ENCODE measurements around the gene PLA2G4B.

Gene PLA2G4B

DNA sequence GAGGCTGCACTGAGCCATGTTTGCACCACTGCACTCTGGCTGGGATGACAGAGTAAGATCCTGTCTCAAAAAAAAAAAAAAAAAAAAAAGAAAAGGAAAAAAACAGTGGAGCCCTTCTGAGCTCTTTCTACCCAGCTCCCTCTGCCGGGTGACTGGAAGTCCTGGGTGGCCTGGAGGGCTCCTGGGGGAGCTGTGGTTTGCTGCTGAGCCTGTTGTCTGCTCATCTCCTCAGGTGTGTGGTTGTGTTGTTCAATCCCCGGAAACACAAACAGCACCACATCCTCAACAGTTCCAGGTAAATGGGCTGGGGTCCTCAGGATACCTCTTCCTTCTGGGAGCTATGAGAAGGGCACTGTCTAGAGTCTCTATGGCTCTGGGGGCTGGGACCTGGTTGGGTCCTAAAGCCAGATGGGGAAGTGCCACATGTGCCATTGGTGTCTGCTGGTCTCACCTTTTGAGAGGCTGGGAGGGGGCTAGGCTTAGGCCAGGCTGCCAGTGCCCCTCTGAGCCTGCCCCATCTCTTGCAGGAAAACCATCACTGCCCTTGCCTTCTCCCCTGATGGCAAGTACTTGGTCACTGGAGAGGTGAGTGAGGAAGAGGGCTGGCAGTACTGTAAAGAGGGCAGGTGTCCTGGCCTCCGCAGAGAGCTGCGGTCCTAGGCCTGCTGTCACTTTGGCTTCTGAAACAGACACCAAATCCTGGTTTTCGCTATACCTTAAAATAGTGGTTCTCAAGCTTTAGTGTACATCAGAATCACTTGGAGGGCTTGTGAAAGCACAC lies 27.8 kb upstream of the PLA2G4B start:
- no peaks in the 10 kb centered on the region for H3K27me3 ChIP-seq (ENCODE audit: control insufficient read depth, insufficient read depth, low read length)

DNA sequence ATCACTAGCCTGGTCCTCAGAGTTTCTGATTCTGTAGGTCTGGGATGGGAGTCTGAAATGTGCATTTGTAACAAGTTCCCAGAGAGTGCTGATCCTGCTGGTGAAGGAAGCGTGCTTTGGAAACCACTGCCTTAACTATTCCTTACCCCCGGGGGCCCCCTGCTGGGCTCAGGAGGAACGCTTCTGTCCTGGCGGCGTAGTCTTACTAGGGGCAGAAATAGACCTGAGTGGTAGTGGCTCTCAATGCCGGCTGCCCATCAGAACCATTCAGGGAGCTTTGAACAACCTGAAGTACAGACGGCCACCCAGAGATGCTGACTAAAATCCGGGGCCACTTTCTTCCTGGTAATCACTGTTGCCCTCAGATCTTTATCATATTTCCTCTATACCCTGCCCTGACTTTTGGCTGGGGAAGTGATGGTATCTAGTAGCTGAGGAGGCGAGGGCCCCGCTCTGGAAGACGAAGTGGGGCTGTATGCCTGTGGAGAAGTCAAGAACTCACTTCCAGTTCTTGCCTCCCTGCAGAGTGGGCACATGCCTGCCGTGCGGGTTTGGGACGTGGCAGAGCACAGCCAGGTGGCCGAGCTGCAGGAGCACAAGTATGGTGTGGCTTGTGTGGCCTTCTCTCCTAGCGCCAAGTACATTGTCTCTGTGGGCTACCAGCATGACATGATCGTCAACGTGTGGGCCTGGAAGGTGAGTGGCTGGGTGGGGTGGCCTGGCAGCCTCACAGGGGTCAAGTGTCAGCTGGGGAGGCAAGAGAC lies 27.0 kb upstream of the PLA2G4B start:
- no peaks in the 10 kb centered on the region for H3K4me1 ChIP-seq (ENCODE audit: control insufficient read depth, insufficient read depth, low read length)
- no peak overlapping the region for H3K4me3 ChIP-seq (ENCODE audit: low read depth, low read length)
- H3K9me3 ChIP-seq (ENCODE audit: control insufficient read depth, insufficient read depth, low read length), result no peaks in the 10 kb centered on the region
- H3K36me3 ChIP-seq (ENCODE audit: control insufficient read depth, insufficient read depth, low read length), result peaks cover 3% of the 10 kb centered on the region
- H3K9ac ChIP-seq (ENCODE audit: low read depth, low read length), result no peak overlapping the region
- H3K27me3 ChIP-seq (ENCODE audit: control insufficient read depth, insufficient read depth, low read length), result no peaks in the 10 kb centered on the region

More for the DNA sequence above, 27.8 kb upstream of the PLA2G4B start:
- Histone ChIP-seq H3K4me1 (ENCODE audit: control insufficient read depth, insufficient read depth, low read length) (peaks cover 2% of the 10 kb centered on the region), H3K9me3 (ENCODE audit: control insufficient read depth, insufficient read depth, low read length) (no peaks in the 10 kb centered on the region), H3K9ac (ENCODE audit: low read depth, low read length) (no peak overlapping the region), H3K36me3 (ENCODE audit: control insufficient read depth, insufficient read depth, low read length) (peaks cover 3% of the 10 kb centered on the region), H3K4me3 (ENCODE audit: low read depth, low read length) (no peak overlapping the region)

DNA sequence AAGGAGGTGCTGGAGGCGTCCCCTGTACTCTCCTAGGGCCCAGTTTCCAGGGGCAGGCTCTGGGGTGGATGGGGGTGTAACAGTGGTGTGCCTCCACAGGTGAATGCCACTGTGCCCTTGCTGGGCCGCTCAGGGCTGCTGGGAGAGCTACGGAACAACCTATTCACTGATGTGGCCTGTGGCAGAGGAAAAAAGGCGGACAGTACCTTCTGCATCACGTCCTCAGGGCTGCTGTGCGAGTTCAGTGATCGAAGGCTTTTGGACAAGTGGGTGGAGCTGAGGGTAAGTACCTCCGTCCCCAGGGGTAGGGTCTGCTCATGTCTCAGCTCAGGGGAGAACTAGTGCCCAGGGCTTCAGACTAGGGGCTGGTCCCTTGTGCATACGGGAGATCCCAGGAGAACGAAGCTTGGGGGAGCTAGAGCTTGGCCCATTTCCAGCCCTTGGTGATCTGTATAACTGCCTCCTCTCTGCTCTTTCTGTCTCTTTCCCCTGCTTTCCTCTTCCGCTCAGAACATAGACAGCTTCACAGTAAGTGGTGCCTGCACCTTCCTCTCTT lies 25.7 kb upstream of the PLA2G4B start:
- no peak overlapping the region for H3K4me3 ChIP-seq (ENCODE audit: low read depth, low read length)
- no peaks in the 10 kb centered on the region for H3K27me3 ChIP-seq (ENCODE audit: control insufficient read depth, insufficient read depth, low read length)
- no peaks in the 10 kb centered on the region for H3K9me3 ChIP-seq (ENCODE audit: control insufficient read depth, insufficient read depth, low read length)
- H3K9ac ChIP-seq (ENCODE audit: low read depth, low read length), result no peak overlapping the region
- H3K4me1 ChIP-seq (ENCODE audit: control insufficient read depth, insufficient read depth, low read length), result no peaks in the 10 kb centered on the region
- peaks cover 6% of the 10 kb centered on the region for H3K36me3 ChIP-seq (ENCODE audit: control insufficient read depth, insufficient read depth, low read length)

DNA sequence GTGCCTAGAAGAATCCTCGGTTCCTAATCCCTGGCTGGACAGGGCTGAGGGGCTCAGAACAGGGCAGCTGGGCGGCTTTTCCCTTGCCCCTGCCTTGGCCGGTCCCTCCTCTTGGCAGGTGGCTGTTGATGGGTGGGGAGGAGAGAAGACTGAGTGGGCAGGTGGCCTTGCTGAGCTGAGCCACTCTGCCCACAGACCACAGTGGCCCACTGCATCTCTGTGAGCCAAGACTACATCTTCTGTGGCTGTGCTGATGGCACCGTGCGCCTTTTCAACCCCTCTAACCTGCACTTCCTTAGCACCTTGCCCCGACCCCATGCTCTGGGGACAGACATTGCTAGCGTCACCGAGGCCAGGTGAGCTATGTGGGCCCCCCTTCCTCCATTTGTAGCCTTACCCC lies 25.2 kb upstream of the PLA2G4B start:
- H3K36me3 ChIP-seq (ENCODE audit: control insufficient read depth, insufficient read depth, low read length), result peaks cover 7% of the 10 kb centered on the region

DNA sequence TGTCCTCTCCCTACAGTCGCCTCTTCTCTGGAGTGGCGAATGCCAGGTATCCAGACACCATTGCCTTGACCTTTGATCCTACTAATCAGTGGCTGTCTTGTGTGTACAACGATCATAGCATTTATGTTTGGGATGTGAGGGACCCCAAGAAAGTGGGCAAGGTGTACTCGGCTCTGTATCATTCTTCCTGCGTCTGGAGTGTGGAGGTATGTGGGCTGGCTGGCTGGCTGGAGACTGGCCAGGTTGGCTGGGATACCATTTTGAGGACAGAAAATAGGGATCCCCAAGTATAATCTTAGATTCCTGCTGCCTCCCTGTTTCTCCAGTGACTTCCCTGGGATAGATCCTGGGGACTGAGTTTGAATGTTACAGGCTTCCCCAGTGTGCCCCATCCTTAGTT lies 24.1 kb upstream of the PLA2G4B start:
- no peaks in the 10 kb centered on the region for H3K9me3 ChIP-seq (ENCODE audit: control insufficient read depth, insufficient read depth, low read length)
- H3K4me3 ChIP-seq (ENCODE audit: low read depth, low read length), result no peak overlapping the region
- no peaks in the 10 kb centered on the region for H3K4me1 ChIP-seq (ENCODE audit: control insufficient read depth, insufficient read depth, low read length)
- peaks cover 11% of the 10 kb centered on the region for H3K36me3 ChIP-seq (ENCODE audit: control insufficient read depth, insufficient read depth, low read length)
- H3K27me3 ChIP-seq (ENCODE audit: control insufficient read depth, insufficient read depth, low read length), result no peaks in the 10 kb centered on the region
- no peak overlapping the region for H3K9ac ChIP-seq (ENCODE audit: low read depth, low read length)

More for the DNA sequence above, 25.2 kb upstream of the PLA2G4B start:
- Histone ChIP-seq H3K9ac (ENCODE audit: low read depth, low read length) (no peak overlapping the region), H3K4me1 (ENCODE audit: control insufficient read depth, insufficient read depth, low read length) (no peaks in the 10 kb centered on the region), H3K27me3 (ENCODE audit: control insufficient read depth, insufficient read depth, low read length) (no peaks in the 10 kb centered on the region), H3K9me3 (ENCODE audit: control insufficient read depth, insufficient read depth, low read length) (no peaks in the 10 kb centered on the region), H3K4me3 (ENCODE audit: low read depth, low read length) (no peak overlapping the region)

DNA sequence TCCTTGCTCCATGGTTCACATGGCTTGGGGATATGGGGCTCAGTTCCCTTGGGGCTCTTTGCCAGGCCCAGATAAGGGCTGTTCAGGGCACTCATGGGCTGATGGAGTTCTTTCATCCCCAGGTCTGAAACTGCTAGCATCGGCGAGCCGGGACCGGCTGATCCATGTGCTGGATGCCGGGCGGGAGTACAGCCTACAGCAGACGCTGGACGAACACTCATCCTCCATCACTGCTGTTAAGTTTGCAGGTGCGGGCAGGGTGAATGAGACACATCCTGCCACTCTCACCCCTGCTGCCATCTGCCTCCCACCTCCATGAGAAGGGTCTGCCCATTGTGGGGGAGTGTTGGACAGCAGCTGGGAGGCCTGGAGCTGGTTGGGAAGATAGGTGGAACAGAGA lies 21.9 kb upstream of the PLA2G4B start:
- Histone ChIP-seq H3K27me3 (ENCODE audit: control insufficient read depth, insufficient read depth, low read length) (no peaks in the 10 kb centered on the region), H3K4me3 (ENCODE audit: low read depth, low read length) (no peak overlapping the region), H3K4me1 (ENCODE audit: control insufficient read depth, insufficient read depth, low read length) (no peaks in the 10 kb centered on the region), H3K9ac (ENCODE audit: low read depth, low read length) (no peak overlapping the region), H3K9me3 (ENCODE audit: control insufficient read depth, insufficient read depth, low read length) (no peaks in the 10 kb centered on the region), H3K36me3 (ENCODE audit: control insufficient read depth, insufficient read depth, low read length) (peaks cover 14% of the 10 kb centered on the region)

DNA sequence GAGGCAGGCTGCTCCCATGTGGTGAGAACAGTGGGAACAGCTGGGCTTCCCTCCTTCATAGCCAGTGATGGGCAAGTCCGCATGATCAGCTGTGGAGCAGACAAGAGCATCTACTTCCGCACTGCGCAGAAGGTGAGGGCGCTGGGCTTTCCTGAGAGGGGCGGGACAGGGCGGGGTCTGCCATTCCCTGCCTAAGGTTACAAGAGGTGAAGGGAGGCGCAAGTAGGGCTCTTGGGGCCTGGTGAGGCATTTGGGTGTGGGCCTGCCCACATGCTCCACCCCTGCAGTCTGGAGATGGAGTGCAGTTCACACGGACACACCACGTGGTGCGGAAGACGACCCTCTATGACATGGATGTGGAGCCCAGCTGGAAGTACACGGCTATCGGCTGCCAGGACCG lies 21.3 kb upstream of the PLA2G4B start:
- Histone ChIP-seq H3K9ac (ENCODE audit: low read depth, low read length) (no peak overlapping the region), H3K9me3 (ENCODE audit: control insufficient read depth, insufficient read depth, low read length) (no peaks in the 10 kb centered on the region), H3K27me3 (ENCODE audit: control insufficient read depth, insufficient read depth, low read length) (no peaks in the 10 kb centered on the region), H3K4me3 (ENCODE audit: low read depth, low read length) (no peak overlapping the region), H3K4me1 (ENCODE audit: control insufficient read depth, insufficient read depth, low read length) (no peaks in the 10 kb centered on the region), H3K36me3 (ENCODE audit: control insufficient read depth, insufficient read depth, low read length) (peaks cover 14% of the 10 kb centered on the region)

DNA sequence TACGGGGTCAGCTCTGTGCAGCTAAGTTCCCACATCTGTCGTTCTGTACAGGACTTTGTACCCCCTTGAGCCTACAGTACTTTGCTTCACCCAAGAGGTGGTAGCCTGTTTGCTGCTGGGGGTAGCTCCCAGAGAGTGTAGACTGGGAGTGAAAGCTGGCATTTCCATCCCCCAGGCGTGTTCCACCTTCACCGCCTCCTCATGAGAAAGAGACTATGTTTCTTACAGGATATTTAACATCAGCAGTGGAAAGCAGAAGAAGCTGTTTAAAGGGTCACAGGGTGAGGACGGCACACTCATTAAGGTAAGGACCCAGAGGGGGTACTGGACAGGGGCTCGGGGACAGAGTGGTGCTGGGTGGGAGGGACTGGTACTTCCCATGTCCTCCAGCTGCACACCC lies 20.9 kb upstream of the PLA2G4B start:
- no peak overlapping the region for H3K9ac ChIP-seq (ENCODE audit: low read depth, low read length)
- H3K27me3 ChIP-seq (ENCODE audit: control insufficient read depth, insufficient read depth, low read length), result no peaks in the 10 kb centered on the region
- H3K4me3 ChIP-seq (ENCODE audit: low read depth, low read length), result no peak overlapping the region
- H3K36me3 ChIP-seq (ENCODE audit: control insufficient read depth, insufficient read depth, low read length), result peaks cover 15% of the 10 kb centered on the region
- H3K9me3 ChIP-seq (ENCODE audit: control insufficient read depth, insufficient read depth, low read length), result no peaks in the 10 kb centered on the region
- no peaks in the 10 kb centered on the region for H3K4me1 ChIP-seq (ENCODE audit: control insufficient read depth, insufficient read depth, low read length)

DNA sequence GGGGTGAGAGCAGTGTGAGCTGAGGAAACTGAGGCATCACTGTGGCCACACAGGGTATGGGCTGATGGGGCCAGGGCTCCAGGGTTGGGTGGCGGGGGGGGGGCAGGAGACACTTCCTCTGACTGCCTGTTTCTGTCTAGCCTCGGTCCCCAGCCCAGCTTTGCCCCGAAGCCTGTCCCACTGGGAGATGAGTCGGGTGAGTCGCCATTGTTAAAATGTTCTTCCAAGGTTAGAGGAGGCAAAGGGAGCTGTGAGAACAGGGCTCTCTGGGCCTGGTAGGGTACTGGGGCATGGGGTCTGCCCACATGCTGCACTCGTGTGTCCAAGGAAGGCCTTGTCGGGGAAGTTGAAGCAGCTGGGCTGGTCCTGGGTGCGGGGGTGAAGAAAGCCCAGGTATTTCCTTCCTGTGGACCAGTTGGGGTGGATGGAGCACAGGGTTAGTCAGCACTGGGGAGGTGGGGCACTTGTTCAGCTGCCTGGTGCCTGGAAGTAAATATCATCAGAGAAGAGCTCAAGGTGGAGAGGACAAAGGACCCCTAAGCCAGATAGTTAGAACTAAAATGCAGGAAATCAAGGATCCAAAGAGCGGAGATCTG lies 19.1 kb upstream of the PLA2G4B start:
- Histone ChIP-seq H3K9me3 (ENCODE audit: control insufficient read depth, insufficient read depth, low read length) (no peaks in the 10 kb centered on the region), H3K4me3 (ENCODE audit: low read depth, low read length) (no peak overlapping the region), H3K9ac (ENCODE audit: low read depth, low read length) (no peak overlapping the region), H3K27me3 (ENCODE audit: control insufficient read depth, insufficient read depth, low read length) (no peaks in the 10 kb centered on the region), H3K4me1 (ENCODE audit: control insufficient read depth, insufficient read depth, low read length) (no peaks in the 10 kb centered on the region), H3K36me3 (ENCODE audit: control insufficient read depth, insufficient read depth, low read length) (peaks cover 25% of the 10 kb centered on the region)

DNA sequence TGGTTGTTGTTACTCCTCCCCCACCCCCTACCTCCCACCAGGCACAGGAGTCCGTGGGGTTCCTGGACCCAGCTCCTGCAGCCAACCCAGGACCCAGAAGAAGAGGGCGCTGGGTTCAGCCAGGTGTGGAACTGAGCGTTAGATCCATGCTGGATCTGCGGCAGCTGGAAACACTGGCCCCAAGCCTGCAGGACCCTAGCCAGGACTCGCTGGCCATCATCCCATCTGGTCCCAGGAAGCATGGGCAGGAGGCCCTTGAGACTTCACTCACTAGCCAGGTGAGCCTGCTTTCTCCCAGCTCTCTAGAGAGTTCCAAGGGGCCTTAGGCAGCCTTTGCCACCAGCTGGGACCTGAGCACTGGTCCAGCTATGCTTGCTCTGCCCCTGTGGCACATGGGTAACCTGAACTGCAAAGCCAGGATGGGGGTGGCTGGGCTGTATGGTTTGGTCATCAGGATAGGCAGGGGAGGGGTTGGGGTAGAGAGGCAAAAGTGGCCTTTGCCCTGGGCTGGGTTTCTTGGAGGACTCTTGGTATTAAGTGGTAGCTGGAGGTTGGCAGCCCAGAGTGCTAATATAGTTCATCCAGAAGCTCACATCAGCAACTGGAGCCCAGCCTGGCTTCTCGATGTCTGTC lies 17.7 kb upstream of the PLA2G4B start:
- no peaks in the 10 kb centered on the region for H3K9me3 ChIP-seq (ENCODE audit: control insufficient read depth, insufficient read depth, low read length)
- H3K27me3 ChIP-seq (ENCODE audit: control insufficient read depth, insufficient read depth, low read length), result no peaks in the 10 kb centered on the region
- no peak overlapping the region for H3K9ac ChIP-seq (ENCODE audit: low read depth, low read length)
- no peak overlapping the region for H3K4me3 ChIP-seq (ENCODE audit: low read depth, low read length)
- H3K4me1 ChIP-seq (ENCODE audit: control insufficient read depth, insufficient read depth, low read length), result no peaks in the 10 kb centered on the region
- H3K36me3 ChIP-seq (ENCODE audit: control insufficient read depth, insufficient read depth, low read length), result peaks cover 25% of the 10 kb centered on the region

DNA sequence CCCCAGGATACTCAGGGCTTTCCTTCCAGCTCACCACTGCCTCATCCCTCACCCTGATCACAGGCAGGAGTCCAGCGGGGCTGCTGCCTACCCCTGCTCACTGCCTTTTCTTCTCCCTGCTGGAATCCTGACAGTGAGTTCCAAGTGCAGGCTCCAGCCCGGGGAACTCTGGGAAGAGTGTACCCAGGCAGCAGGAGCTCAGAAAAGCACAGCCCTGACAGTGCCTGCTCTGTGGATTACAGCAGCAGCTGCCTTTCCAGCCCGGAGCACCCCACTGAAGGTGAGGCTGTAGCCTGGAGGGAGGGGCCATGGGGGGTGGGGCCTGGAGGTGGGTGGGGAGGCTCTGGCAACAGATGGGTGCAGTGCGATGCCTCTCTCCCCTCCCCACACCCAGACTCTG lies 16.8 kb upstream of the PLA2G4B start:
- no peak overlapping the region for H3K9ac ChIP-seq (ENCODE audit: low read depth, low read length)
- H3K4me1 ChIP-seq (ENCODE audit: control insufficient read depth, insufficient read depth, low read length), result no peaks in the 10 kb centered on the region
- no peaks in the 10 kb centered on the region for H3K27me3 ChIP-seq (ENCODE audit: control insufficient read depth, insufficient read depth, low read length)
- peaks cover 25% of the 10 kb centered on the region for H3K36me3 ChIP-seq (ENCODE audit: control insufficient read depth, insufficient read depth, low read length)
- no peak overlapping the region for H3K4me3 ChIP-seq (ENCODE audit: low read depth, low read length)
- no peaks in the 10 kb centered on the region for H3K9me3 ChIP-seq (ENCODE audit: control insufficient read depth, insufficient read depth, low read length)

Data from iPS-15b (cell line).